ENCODE results near the gene NCCRP1.

- no peak for TF ChIP-seq CTCF (IDR thresholded peaks at IDR 0.05)
- no peak for TF ChIP-seq POLR2A (IDR thresholded peaks at IDR 0.05)
These were observed 6.2 kb downstream of the NCCRP1 start for GRCh38 chr19:39202998-39203355.
